CD4-positive, alpha-beta memory T cell (primary cell): Measurements from ENCODE around the gene AKT3. TPM values are rescaled to one million over a fixed set of nuclear protein-coding genes. Genes with fewer than 3 reads are reported as not detected.
"Not testable (repeated sequence)": the region's sequence is repeated elsewhere in the genome, so short reads cannot be mapped to it uniquely, and the experiment has no call there.

Experiments used
- CTCF ChIA-PET: fragments of 350-600 bp; sonication (Branson Sonifier 250); formaldehyde crosslinking; loops from one replicate; lab custom pipeline; 2021; ENCODE audit warnings: inconsistent platforms; ENCODE audit not compliant: partially characterized antibody; lab: Charles Lee
- POLR2A ChIA-PET: fragments of 350-600 bp; sonication (Branson Sonifier 250); formaldehyde crosslinking; loops from one replicate; lab custom pipeline; 2021; ENCODE audit not compliant: partially characterized antibody; lab: Charles Lee
- DNase-seq, 5 donors: peaks; one replicate each; pipeline versions ENCODE4 v3.0.0 to v3.0.0-alpha.2; 2020 to 2022; ENCODE audit warnings: mixed read lengths in 1 of 5
- H3K27ac ChIP-seq: one replicate; pipeline ENCODE4 v1.7.0; 2013; ENCODE audit warnings: low read depth, low read length
- H3K27me3 ChIP-seq: 2 replicates; pipeline ENCODE4 v1.7.0; 2013; ENCODE audit warnings: mild to moderate bottlenecking, low read length, moderate library complexity; ENCODE audit not compliant: insufficient read depth
- H3K36me3 ChIP-seq: 2 replicates; pipeline ENCODE4 v1.7.0; 2013; ENCODE audit warnings: mild to moderate bottlenecking, low read length, moderate library complexity; ENCODE audit not compliant: insufficient read depth
- H3K4me1 ChIP-seq: 2 replicates; pipeline ENCODE4 v1.7.0; 2013; ENCODE audit warnings: mild to moderate bottlenecking, low read length, moderate library complexity; ENCODE audit not compliant: insufficient read depth
- H3K4me3 ChIP-seq, 2 donors: one replicate each; pipeline ENCODE4 v1.7.0; 2013; ENCODE audit warnings: low read length in 2 of 2, mild to moderate bottlenecking in 1 of 2
- H3K9me3 ChIP-seq, 2 donors: one replicate each; pipeline ENCODE4 v1.7.0; 2013; ENCODE audit warnings: low read length in 2 of 2, control low read depth in 1 of 2; ENCODE audit not compliant: control insufficient read depth in 1 of 2
- H3K27ac Mint-ChIP-seq, 7 donors: one replicate each; pipeline ENCODE4 v1.8.0; 2020 to 2021; ENCODE audit warnings: mixed read lengths in 7 of 7, mild to moderate bottlenecking in 6 of 7, inconsistent platforms in 3 of 7, moderate library complexity in 3 of 7
- H3K27me3 Mint-ChIP-seq, 2 donors: one replicate each; pipeline ENCODE4 v1.8.0; 2020 to 2021; ENCODE audit warnings: mixed read lengths in 2 of 2
- H3K36me3 Mint-ChIP-seq, 2 donors: one replicate each; pipeline ENCODE4 v1.8.0; 2020 to 2021; ENCODE audit warnings: mixed read lengths in 2 of 2, inconsistent platforms in 1 of 2, mild to moderate bottlenecking in 1 of 2
- H3K4me1 Mint-ChIP-seq, 4 donors: one replicate each; pipeline ENCODE4 v1.8.0; 2020 to 2021; ENCODE audit warnings: mixed read lengths in 4 of 4, mild to moderate bottlenecking in 1 of 4
- H3K4me3 Mint-ChIP-seq, 8 donors: one replicate each; pipeline ENCODE4 v1.8.0; 2020 to 2021; ENCODE audit warnings: mixed read lengths in 8 of 8, mild to moderate bottlenecking in 7 of 8, moderate library complexity in 6 of 8, inconsistent platforms in 3 of 8
- H3K9me3 Mint-ChIP-seq, 8 donors: one replicate each; pipeline ENCODE4 v1.8.0; 2020 to 2021; ENCODE audit warnings: mixed read lengths in 8 of 8, mild to moderate bottlenecking in 5 of 8, inconsistent platforms in 3 of 8, moderate library complexity in 1 of 8
- intact Hi-C: fragments of 100-400 bp; cut with micrococcal nuclease; formaldehyde crosslinking; loops from one replicate; pipeline ENCODE4 v1.15.1; 2023
- polyA plus RNA-seq, 2 donors: library from polyadenylated mRNA; unstranded; fragments of 300-500 nt; fragmentation: Illumina TruSeq; gene quantifications; one replicate each; pipeline ENCODE4 v1.2.3, GENCODE V29; 2021
- total RNA-seq, 2 experiments: library from RNA; stranded (reverse); gene quantifications; one replicate each; pipeline ENCODE4 v1.2.3, GENCODE V29; 2021

AKT3 gene
- total and polyA plus RNA-seq, 4 experiments from 2014 or later: 0.56 to 152 (median 77.1) TPM

DNA sequence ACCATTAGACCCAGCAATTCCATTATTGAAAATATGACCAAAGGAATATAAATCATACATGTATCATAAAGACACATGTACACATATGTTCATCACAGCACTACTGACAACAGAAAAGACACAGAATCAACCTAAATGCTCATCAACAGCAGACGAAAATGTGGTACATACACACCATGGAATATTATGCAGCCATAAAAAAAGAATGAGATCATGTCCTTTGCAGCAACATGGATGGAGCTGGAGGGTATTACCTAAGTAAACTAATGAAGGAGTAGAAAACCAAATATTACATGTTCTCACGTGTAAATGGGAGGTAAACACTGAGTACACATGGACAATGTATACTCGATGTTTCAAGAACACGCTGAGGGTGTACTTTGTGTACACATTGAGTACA lies 15.9 kb downstream of the AKT3 start:
- peaks cover 36 to 63% (median 47%) of the 10 kb centered on the region in 4 donors for H3K4me1 Mint-ChIP-seq
- H3K27ac Mint-ChIP-seq: peak overlapping the region in 2 of 7 donors; percentile 7 to 43
- H3K9me3 ChIP-seq: no peaks in the 10 kb centered on the region

DNA sequence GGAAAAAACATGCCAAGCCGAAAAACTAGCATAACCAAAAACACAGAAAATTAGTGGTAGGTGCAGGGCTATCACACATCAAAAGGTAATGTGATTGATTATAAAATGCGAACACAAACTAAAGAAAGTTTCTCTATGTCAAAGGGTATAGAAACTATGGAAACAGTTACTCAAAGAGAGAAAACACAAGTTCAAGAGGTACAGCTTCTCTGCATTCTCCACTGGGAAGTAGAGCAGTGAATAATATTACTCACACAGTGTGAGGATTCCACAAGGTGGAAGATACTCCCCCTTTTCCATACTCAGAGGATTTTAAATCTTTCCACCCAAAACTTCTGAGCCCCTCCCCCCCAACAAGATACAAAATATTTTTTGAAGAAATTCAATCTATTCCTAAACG lies 18.6 kb downstream of the AKT3 start:
- no peaks in the 10 kb centered on the region for H3K9me3 ChIP-seq
- Mint-ChIP-seq H3K27ac (peak overlapping the region in 2 of 7 donors; percentile 2 to 27), H3K36me3 (peaks cover 30 to 57% of the 10 kb centered on the region in 2 donors), H3K9me3 (peaks cover 0 to 12% (median 7%) of the 10 kb centered on the region in 8 donors), H3K4me3 (peak overlapping the region in 2 of 8 donors; percentile 1 to 32), H3K4me1 (peaks cover 39 to 62% (median 49%) of the 10 kb centered on the region in 4 donors), H3K27me3 (no peaks in the 10 kb centered on the region)
- POLR2A ChIA-PET: interaction anchor here (1.5 kb wide), 1 partner anchor 216 kb away, joined by 5 read pairs; no protein-coding TSS in a partner anchor
- intact Hi-C loops: no loop called here
- peaks cover 28% of the 10 kb centered on the region for H3K4me1 ChIP-seq
- DNase-seq: no peak
- no peaks in the 10 kb centered on the region for H3K27me3 ChIP-seq
- H3K36me3 ChIP-seq: no peaks in the 10 kb centered on the region
- CTCF ChIA-PET: no interaction called here
- H3K4me3 ChIP-seq: no peak overlapping the region
- H3K27ac ChIP-seq: no peak overlapping the region

More for the DNA sequence above, 15.9 kb downstream of the AKT3 start:
- no peaks in the 10 kb centered on the region for H3K27me3 Mint-ChIP-seq
- POLR2A ChIA-PET: no interaction called here
- H3K27me3 ChIP-seq: no peaks in the 10 kb centered on the region
- CTCF ChIA-PET: no interaction called here
- DNase-seq: no peak
- no peak overlapping the region for H3K27ac ChIP-seq
- H3K4me3 Mint-ChIP-seq: no peak overlapping the region
- peaks cover 0 to 15% (median 9%) of the 10 kb centered on the region in 8 donors for H3K9me3 Mint-ChIP-seq
- peaks cover 32 to 42% of the 10 kb centered on the region in 2 donors for H3K36me3 Mint-ChIP-seq
- H3K36me3 ChIP-seq: no peaks in the 10 kb centered on the region
- H3K4me1 ChIP-seq: peaks cover 33% of the 10 kb centered on the region
- intact Hi-C loops: no loop called here
- no peak overlapping the region for H3K4me3 ChIP-seq

DNA sequence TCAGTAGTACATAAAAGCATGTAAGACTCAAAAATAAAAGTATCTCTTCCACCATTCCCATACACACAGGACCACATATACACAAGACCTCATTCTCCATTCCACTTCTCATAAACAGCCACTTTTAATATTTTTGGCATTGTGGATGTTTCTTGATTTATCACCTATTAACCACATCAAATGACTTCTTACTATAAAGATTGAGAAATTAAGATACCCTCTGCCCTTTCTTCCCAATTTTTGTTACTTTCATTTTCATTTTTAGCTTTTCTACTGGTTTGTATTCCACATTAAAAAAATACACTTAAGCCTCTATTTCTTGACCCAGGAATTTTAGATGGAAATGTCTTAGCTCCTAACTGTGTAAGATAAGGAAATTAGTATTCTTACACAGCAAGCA lies 22.8 kb downstream of the AKT3 start:
- peaks cover 2 to 14% (median 6%) of the 10 kb centered on the region in 8 donors for H3K9me3 Mint-ChIP-seq
- H3K27me3 Mint-ChIP-seq: no peaks in the 10 kb centered on the region
- H3K4me3 Mint-ChIP-seq: peak overlapping the region; percentile 27 to 82 (median 76)
- peaks cover 48 to 79% (median 62%) of the 10 kb centered on the region in 4 donors for H3K4me1 Mint-ChIP-seq
- intact Hi-C loops: no loop called here
- peak overlapping the region in 4 of 7 donors; percentile 3 to 81 (median 76) for H3K27ac Mint-ChIP-seq
- H3K36me3 Mint-ChIP-seq: peaks cover 37 to 52% of the 10 kb centered on the region in 2 donors
- CTCF ChIA-PET: no interaction called here
- no peak for DNase-seq
- H3K4me3 ChIP-seq: no peak overlapping the region
- POLR2A ChIA-PET: interaction anchor here (0.8 to 1.3 kb wide), 2 partner anchors 8 to 11 kb away, joined by 3 to 5 read pairs; no protein-coding TSS in a partner anchor
- H3K27ac ChIP-seq: no peak overlapping the region
- peaks cover 30% of the 10 kb centered on the region for H3K4me1 ChIP-seq
- no peaks in the 10 kb centered on the region for H3K36me3 ChIP-seq
- no peaks in the 10 kb centered on the region for H3K9me3 ChIP-seq
- no peaks in the 10 kb centered on the region for H3K27me3 ChIP-seq

DNA sequence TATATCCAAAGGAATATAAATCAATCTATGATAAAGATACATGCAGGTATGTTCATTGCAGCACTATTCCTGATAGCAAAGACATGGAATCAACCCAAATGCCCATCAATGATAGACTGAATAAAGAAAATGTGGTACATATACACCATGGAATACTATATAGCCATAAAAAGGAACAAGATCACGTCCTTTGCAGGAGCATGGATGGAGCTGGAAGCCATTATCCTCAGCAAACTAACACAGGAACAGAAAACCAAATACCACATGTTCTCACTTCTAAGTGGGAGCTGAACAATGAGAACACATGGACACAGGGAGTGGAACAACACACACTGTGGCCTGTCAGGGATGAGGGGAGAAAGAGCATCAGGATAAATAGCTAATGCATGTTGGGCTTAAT lies 25.1 kb downstream of the AKT3 start:
- H3K36me3 Mint-ChIP-seq: peaks cover 56 to 73% of the 10 kb centered on the region in 2 donors
- H3K27ac ChIP-seq, H3K9me3 ChIP-seq, H3K36me3 ChIP-seq, DNase-seq, CTCF ChIA-PET, H3K27me3 Mint-ChIP-seq, H3K4me3 ChIP-seq, H3K27me3 ChIP-seq, intact Hi-C loops, H3K27ac Mint-ChIP-seq: not testable (repeated sequence)
- H3K4me3 Mint-ChIP-seq: peak overlapping the region in 1 of 8 donors; percentile 34
- POLR2A ChIA-PET: interaction anchor here (1.0 kb wide), 1 partner anchor 14 kb away, joined by 3 read pairs; no protein-coding TSS in a partner anchor
- peaks cover 19% of the 10 kb centered on the region for H3K4me1 ChIP-seq
- peaks cover 40 to 82% (median 66%) of the 10 kb centered on the region in 4 donors for H3K4me1 Mint-ChIP-seq
- peaks cover 9 to 37% (median 24%) of the 10 kb centered on the region in 8 donors for H3K9me3 Mint-ChIP-seq

DNA sequence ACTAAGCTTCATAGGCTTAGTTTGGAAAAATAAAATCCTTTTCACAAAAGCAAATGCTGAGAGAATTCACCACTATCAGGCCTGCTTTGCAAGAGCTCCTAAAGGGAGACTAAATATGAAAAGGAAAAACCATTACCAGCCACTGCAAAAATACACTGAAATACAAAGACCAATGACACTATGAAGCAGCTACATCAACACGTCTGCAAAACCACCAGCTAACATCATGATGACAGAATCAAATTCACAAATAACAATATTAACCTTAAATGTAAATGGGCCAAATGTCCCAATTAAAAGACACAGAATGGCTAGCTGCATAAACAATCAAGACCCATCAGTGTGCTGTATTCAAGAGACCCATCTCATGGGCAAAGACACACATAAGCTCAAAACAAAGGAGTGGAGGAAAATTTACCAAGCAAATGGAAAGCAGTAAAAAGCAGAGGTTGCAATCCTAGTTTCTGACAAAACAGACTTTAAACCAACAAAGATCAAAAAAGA lies 28.8 kb downstream of the AKT3 start:
- no peaks in the 10 kb centered on the region for H3K27me3 ChIP-seq
- Mint-ChIP-seq H3K4me1 (peaks cover 22 to 59% (median 48%) of the 10 kb centered on the region in 4 donors), H3K9me3 (peaks cover 9 to 37% (median 26%) of the 10 kb centered on the region in 8 donors), H3K27me3 (no peaks in the 10 kb centered on the region), H3K36me3 (peaks cover 67 to 72% of the 10 kb centered on the region in 2 donors), H3K4me3 (no peak overlapping the region), H3K27ac (no peak overlapping the region)
- intact Hi-C loops: no loop called here
- H3K9me3 ChIP-seq: peaks cover 6 to 7% of the 10 kb centered on the region in 2 donors
- H3K4me3 ChIP-seq: no peak overlapping the region
- no peaks in the 10 kb centered on the region for H3K36me3 ChIP-seq
- DNase-seq: no peak
- peaks cover under 1% of the 10 kb centered on the region for H3K4me1 ChIP-seq
- H3K27ac ChIP-seq: no peak overlapping the region
- CTCF ChIA-PET: interaction anchor here (0.8 kb wide), 1 partner anchor 36 kb away, joined by 4 read pairs; no protein-coding TSS in a partner anchor
- POLR2A ChIA-PET: interaction anchor here (1.3 kb wide), 1 partner anchor 17 kb away, joined by 4 read pairs; no protein-coding TSS in a partner anchor

DNA sequence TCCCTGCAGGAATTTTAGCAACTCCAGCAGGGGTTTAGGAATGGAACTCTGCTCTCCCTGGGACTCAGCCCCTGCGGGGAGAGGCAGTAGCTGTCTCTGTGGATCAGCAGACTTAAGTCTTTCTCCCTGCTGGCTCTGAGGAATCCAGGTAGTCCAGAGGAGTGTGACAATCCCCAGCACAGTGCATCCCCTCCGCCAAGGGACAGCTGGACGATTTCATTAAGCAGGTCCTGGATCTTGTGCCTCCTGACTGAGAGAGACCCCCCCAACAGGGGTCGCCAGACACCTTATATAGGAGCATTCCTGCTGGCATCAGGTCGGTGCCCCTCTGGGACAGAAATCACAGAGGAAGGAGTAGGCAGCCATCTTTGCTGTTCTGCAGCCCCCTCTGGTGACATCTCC lies 30.6 kb downstream of the AKT3 start:
- peaks cover 68 to 79% of the 10 kb centered on the region in 2 donors for H3K36me3 Mint-ChIP-seq
- no peaks in the 10 kb centered on the region for H3K36me3 ChIP-seq
- H3K27ac Mint-ChIP-seq: no peak overlapping the region
- H3K27ac ChIP-seq: no peak overlapping the region
- peaks cover 6 to 16% of the 10 kb centered on the region in 2 donors for H3K9me3 ChIP-seq
- H3K27me3 Mint-ChIP-seq: no peaks in the 10 kb centered on the region
- ChIA-PET CTCF (interaction anchor here (0.7 kb wide), 1 partner anchor 26 kb away, joined by 3 read pairs; no protein-coding TSS in a partner anchor), POLR2A (interaction anchor here (0.9 kb wide), 1 partner anchor 8 kb away, joined by 3 read pairs; no protein-coding TSS in a partner anchor)
- peaks cover 16 to 53% (median 44%) of the 10 kb centered on the region in 4 donors for H3K4me1 Mint-ChIP-seq
- DNase-seq: no peak
- no peaks in the 10 kb centered on the region for H3K27me3 ChIP-seq
- H3K9me3 Mint-ChIP-seq: peaks cover 12 to 46% (median 34%) of the 10 kb centered on the region in 8 donors
- intact Hi-C loops: no loop called here
- H3K4me3 Mint-ChIP-seq: no peak overlapping the region
- H3K4me3 ChIP-seq: no peak overlapping the region
- no peaks in the 10 kb centered on the region for H3K4me1 ChIP-seq

DNA sequence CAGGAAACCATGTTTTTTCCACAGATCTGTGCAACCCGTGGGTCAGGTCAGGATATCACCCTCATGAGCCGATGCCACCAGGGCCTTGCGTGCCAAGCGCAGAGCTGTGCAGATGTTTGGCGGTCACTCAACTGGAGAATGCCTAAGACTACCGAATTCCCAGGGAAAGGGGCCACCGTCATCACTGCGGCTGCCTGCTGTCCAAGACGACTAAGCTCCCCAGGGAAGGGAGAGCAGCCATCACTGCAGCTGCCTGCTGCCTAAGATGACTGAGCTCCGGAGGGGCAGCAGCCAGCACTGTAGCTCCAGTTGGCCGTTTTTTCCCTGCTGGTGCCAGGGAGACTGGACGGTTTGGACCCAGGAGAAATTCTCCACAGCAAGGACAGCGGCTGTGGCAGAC lies 31.1 kb downstream of the AKT3 start:
- Mint-ChIP-seq H3K4me1 (peaks cover 12 to 49% (median 41%) of the 10 kb centered on the region in 4 donors), H3K27ac (peak overlapping the region in 1 of 7 donors; percentile 11), H3K36me3 (peaks cover 66 to 77% of the 10 kb centered on the region in 2 donors), H3K27me3 (no peaks in the 10 kb centered on the region), H3K4me3 (no peak overlapping the region), H3K9me3 (peaks cover 11 to 49% (median 35%) of the 10 kb centered on the region in 8 donors)
- Histone ChIP-seq H3K9me3 (peaks cover 6 to 16% of the 10 kb centered on the region in 2 donors), H3K36me3 (no peaks in the 10 kb centered on the region), H3K4me1 (no peaks in the 10 kb centered on the region), H3K4me3 (no peak overlapping the region), H3K27ac (no peak overlapping the region), H3K27me3 (no peaks in the 10 kb centered on the region)
- ChIA-PET CTCF (interaction anchor here (0.7 kb wide), 1 partner anchor 26 kb away, joined by 3 read pairs; no protein-coding TSS in a partner anchor), POLR2A (interaction anchor here (0.9 kb wide), 1 partner anchor 8 kb away, joined by 3 read pairs; no protein-coding TSS in a partner anchor)
- intact Hi-C loops: no loop called here
- DNase-seq: no peak
